ENCODE data around the gene KISS1.

The KISS1 gene

DNA sequence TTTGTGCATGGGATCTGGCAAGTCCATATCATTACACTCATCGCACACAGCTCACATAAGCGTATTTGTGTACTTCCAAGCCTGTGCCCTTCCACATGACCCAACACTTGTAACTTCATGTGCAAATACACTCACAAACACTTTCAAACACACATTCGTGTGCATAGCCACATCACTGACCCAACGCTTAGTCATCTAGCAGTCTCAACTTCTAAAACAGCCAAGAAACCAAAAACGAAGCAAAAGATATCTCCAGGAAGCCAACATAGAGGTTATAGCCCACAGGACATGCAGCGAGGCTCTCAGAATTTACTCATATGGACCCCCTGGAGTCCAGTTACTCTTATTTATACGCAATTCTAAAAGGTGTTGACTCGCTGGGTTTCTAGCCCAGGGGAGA, 28.4 kb upstream of the KISS1 start:
- Mint-ChIP-seq H3K36me3 (peaks cover 2% of the 10 kb centered on the region), H3K9me3 (no peaks in the 10 kb centered on the region)

GRCh38 chr1:204223129-204223860, 27.0 kb upstream of the KISS1 start:
- DNase-seq (ENCODE audit: low spot score in 2 of 2) = no peak

More for the DNA sequence above, 28.4 kb upstream of the KISS1 start:
- no peak overlapping the region for H3K27ac Mint-ChIP-seq
- no peaks in the 10 kb centered on the region for H3K4me1 Mint-ChIP-seq
- DNase-seq (ENCODE audit: low spot score in 2 of 2) = no peak
- no peak for ATAC-seq (ENCODE audit: low read depth)
- H3K27me3 Mint-ChIP-seq = peaks cover 7% of the 10 kb centered on the region
- no peak overlapping the region for H3K4me3 Mint-ChIP-seq

GRCh38 chr1:204222764-204223055, 26.4 kb upstream of the KISS1 start:
- Mint-ChIP-seq H3K27ac (no peak overlapping the region), H3K9me3 (no peaks in the 10 kb centered on the region)

More at GRCh38 chr1:204223129-204223860, 27.0 kb upstream of the KISS1 start:
- Mint-ChIP-seq H3K4me1 (no peaks in the 10 kb centered on the region), H3K4me3 (no peak overlapping the region), H3K27ac (no peak overlapping the region), H3K36me3 (peaks cover 2% of the 10 kb centered on the region), H3K27me3 (peaks cover 4% of the 10 kb centered on the region), H3K9me3 (no peaks in the 10 kb centered on the region)
- ATAC-seq (ENCODE audit: low read depth) = no peak

DNA sequence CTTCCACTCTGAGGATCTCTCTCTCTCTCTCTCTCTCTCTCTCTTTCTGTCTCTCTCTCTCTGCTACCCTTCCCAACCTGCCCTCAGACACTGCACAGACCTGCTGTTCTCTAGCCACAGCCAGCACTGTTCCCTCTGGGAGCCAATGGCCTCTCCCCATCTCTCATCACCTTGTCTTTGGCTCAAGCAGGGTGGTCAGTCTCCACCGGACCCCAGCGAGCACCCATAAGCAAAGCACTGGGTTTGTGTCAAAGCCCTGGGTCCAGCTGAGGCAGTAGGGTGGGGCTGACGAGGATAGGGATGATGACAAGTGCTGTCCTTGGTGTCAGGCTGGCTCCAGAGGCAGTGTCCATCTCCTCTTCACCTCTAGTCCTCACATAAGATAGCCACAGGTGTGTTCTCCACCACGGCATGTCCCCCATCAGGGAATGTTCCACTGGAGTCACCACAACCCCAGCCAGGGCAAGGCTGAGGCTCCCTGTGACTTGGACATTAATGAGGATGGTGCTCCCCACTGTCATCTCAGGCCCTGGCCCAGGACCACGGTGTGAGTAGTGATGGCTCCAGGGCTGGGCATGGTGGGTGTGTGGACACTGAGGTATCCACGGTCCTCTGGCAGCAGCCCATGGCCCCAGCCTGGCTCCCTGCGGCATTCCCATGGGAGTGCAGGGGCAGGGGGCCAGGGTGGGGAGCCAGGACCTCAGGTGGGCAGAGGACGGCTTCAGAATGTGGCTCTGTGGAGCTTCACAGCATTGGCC, 25.9 kb upstream of the KISS1 start:
- peaks cover 4% of the 10 kb centered on the region for H3K27me3 Mint-ChIP-seq
- no peak overlapping the region for H3K27ac Mint-ChIP-seq
- no peak for DNase-seq (ENCODE audit: low spot score in 2 of 2)
- peaks cover 2% of the 10 kb centered on the region for H3K36me3 Mint-ChIP-seq
- no peaks in the 10 kb centered on the region for H3K4me1 Mint-ChIP-seq
- H3K4me3 Mint-ChIP-seq = no peak overlapping the region
- no peaks in the 10 kb centered on the region for H3K9me3 Mint-ChIP-seq
- no peak for ATAC-seq (ENCODE audit: low read depth)

More at GRCh38 chr1:204222764-204223055, 26.4 kb upstream of the KISS1 start:
- Mint-ChIP-seq H3K4me3 (no peak overlapping the region), H3K27me3 (peaks cover 4% of the 10 kb centered on the region), H3K36me3 (peaks cover 2% of the 10 kb centered on the region), H3K4me1 (no peaks in the 10 kb centered on the region)
- ATAC-seq (ENCODE audit: low read depth) (no peak), DNase-seq (ENCODE audit: low spot score in 2 of 2) (no peak)

- peaks cover 4% of the 10 kb centered on the region for H3K27me3 Mint-ChIP-seq
- ATAC-seq (ENCODE audit: low read depth) (no peak), DNase-seq (ENCODE audit: low spot score in 2 of 2) (no peak)
- peaks cover 2% of the 10 kb centered on the region for H3K36me3 Mint-ChIP-seq
- no peak overlapping the region for H3K4me3 Mint-ChIP-seq
- H3K4me1 Mint-ChIP-seq = no peaks in the 10 kb centered on the region
- no peak overlapping the region for H3K27ac Mint-ChIP-seq
- H3K9me3 Mint-ChIP-seq = no peaks in the 10 kb centered on the region
Observed at GRCh38 chr1:204221271-204221670, 25.0 kb upstream of the KISS1 start.

DNA sequence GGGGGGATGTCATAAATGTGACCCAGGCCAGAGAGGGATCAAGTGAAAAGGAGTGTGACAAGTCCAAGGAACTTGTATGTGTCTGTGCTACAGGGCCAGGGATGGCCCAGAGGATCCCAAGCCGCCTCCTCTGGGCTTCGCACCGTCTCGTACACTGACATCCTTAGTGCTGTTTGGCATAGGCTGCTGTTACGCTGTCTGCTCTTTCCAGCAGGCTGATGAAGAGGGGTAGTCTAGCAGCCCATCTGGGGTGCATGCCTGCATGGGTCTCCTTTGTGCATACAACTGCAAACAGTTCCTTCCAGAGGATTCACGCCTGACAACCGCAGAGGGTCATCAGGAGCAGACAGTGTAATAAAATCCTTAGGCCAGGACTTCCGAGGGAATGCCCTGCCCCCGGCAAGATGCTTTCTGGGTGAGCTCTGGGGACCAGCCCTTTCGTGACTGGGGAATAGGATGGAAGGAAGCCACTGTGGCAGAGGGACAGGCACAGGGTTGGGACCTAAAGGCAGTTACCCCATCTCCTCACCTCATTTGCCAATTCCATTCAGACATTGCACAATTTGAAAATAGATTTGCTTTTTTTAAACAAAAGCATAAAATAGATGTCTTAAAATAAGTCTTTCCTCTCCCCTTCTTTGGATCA, 23.8 kb upstream of the KISS1 start:
- Mint-ChIP-seq H3K36me3 (peaks cover 2% of the 10 kb centered on the region), H3K4me1 (no peaks in the 10 kb centered on the region), H3K27me3 (peaks cover 6% of the 10 kb centered on the region), H3K9me3 (no peaks in the 10 kb centered on the region), H3K4me3 (no peak overlapping the region), H3K27ac (no peak overlapping the region)
- no peak for ATAC-seq (ENCODE audit: low read depth)
- DNase-seq (ENCODE audit: low spot score in 2 of 2) = no peak

DNA sequence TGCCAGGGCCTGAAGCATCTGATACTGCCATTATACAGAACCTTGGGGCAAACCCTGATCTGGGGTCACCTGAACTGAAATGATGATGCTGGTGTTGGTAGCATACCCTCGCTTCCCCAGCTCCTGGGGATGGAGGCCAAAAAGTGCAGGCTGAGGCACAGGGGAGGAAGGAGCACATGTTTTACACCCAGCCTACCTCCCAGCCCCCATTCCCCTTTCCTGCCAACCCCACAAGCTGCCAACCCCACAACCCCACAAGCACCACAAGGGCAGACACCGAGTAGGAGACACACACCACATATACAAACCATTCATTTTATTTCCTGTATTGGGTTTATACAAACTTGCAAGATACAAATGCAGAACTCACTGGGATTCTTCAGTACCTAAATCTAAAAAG, 22.3 kb upstream of the KISS1 start:
- Mint-ChIP-seq H3K4me1 (peaks cover 4% of the 10 kb centered on the region), H3K9me3 (no peaks in the 10 kb centered on the region), H3K27ac (no peak overlapping the region), H3K4me3 (no peak overlapping the region), H3K36me3 (peaks cover 2% of the 10 kb centered on the region), H3K27me3 (peaks cover 8% of the 10 kb centered on the region)
- ATAC-seq (ENCODE audit: low read depth) (no peak), DNase-seq (ENCODE audit: low spot score in 2 of 2) (no peak)

DNA sequence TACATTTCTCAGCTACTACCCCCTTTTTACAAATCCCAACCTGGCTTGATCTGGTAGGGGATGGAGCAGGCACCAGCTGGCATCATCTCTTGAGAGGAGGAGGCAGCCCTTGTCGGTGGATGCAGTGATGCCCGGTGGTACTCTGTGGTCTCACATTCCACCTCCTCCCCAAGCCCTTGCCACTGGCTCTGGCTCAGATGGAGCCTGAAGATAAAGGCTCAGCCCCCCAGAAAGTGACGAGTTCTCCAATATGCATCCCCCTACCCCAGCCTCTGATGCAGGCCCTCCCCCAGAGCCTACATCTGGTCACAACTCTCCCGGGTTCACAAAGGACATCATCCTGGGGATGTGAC, 21.3 kb upstream of the KISS1 start:
- Mint-ChIP-seq H3K4me1 (peaks cover 4% of the 10 kb centered on the region), H3K4me3 (no peak overlapping the region), H3K9me3 (no peaks in the 10 kb centered on the region), H3K27ac (no peak overlapping the region), H3K27me3 (peaks cover 8% of the 10 kb centered on the region), H3K36me3 (peaks cover 2% of the 10 kb centered on the region)
- ATAC-seq (ENCODE audit: low read depth) (no peak), DNase-seq (ENCODE audit: low spot score in 2 of 2) (no peak)

- H3K27me3 Mint-ChIP-seq = peaks cover 8% of the 10 kb centered on the region
- DNase-seq (ENCODE audit: low spot score in 2 of 2) (no peak), ATAC-seq (ENCODE audit: low read depth) (no peak)
- peaks cover 2% of the 10 kb centered on the region for H3K36me3 Mint-ChIP-seq
- no peaks in the 10 kb centered on the region for H3K9me3 Mint-ChIP-seq
- H3K27ac Mint-ChIP-seq = no peak overlapping the region
- no peak overlapping the region for H3K4me3 Mint-ChIP-seq
- peaks cover 4% of the 10 kb centered on the region for H3K4me1 Mint-ChIP-seq
Observed at GRCh38 chr1:204216880-204217647, 20.8 kb upstream of the KISS1 start.

- Mint-ChIP-seq H3K4me3 (no peak overlapping the region), H3K27me3 (peaks cover 6% of the 10 kb centered on the region), H3K36me3 (no peaks in the 10 kb centered on the region), H3K27ac (no peak overlapping the region), H3K4me1 (peaks cover 4% of the 10 kb centered on the region), H3K9me3 (no peaks in the 10 kb centered on the region)
- no peak for DNase-seq (ENCODE audit: low spot score in 2 of 2)
- no peak for ATAC-seq (ENCODE audit: low read depth)
Observed at GRCh38 chr1:204216236-204216635, 19.9 kb upstream of the KISS1 start.

GRCh38 chr1:204213668-204214662, 17.7 kb upstream of the KISS1 start, which contains the start of gene GOLT1A:
Gene GOLT1A, minus strand, starts transcription at chr1:204213988. Its CDS starts 82 bp downstream, at chr1:204213906.
- peak within 1 kb of the TSS; percentile 60 for H3K4me3 Mint-ChIP-seq
- H3K36me3 Mint-ChIP-seq = no peaks in the 10 kb centered on the region
- H3K27me3 Mint-ChIP-seq = peaks cover 7% of the 10 kb centered on the region
- no peaks in the 10 kb centered on the region for H3K9me3 Mint-ChIP-seq
- peaks cover 4% of the 10 kb centered on the region for H3K4me1 Mint-ChIP-seq
- ATAC-seq (ENCODE audit: low read depth) (peak; percentile 71), DNase-seq (ENCODE audit: low spot score in 2 of 2) (peak in 1 of 2 donors; percentile 14)
- no peak within 1 kb of the TSS for H3K27ac Mint-ChIP-seq

DNA sequence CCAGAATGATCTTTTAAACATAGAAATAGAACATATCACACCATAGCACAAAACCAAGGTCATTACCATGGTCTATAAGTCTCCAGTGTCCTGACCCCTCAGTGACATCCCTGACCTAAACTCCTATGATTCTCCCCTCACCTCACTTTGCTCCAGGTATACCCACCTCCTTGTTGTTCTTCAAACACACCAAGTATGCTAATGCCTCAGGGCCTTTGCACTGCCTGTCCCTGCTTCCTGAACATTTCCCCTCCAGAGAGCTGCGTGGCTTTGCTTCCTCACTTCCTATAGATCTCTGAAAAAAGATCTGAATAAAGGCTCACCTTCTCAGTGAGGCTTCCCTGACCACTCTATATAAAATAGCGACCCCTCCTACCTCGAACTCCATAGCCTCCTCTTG, 16.4 kb upstream of the KISS1 start:
- DNase-seq (ENCODE audit: low spot score in 2 of 2) (no peak), ATAC-seq (ENCODE audit: low read depth) (no peak)
- Mint-ChIP-seq H3K36me3 (no peaks in the 10 kb centered on the region), H3K9me3 (no peaks in the 10 kb centered on the region), H3K4me3 (no peak overlapping the region), H3K27ac (no peak overlapping the region), H3K4me1 (peaks cover 4% of the 10 kb centered on the region), H3K27me3 (peaks cover 7% of the 10 kb centered on the region)

DNA sequence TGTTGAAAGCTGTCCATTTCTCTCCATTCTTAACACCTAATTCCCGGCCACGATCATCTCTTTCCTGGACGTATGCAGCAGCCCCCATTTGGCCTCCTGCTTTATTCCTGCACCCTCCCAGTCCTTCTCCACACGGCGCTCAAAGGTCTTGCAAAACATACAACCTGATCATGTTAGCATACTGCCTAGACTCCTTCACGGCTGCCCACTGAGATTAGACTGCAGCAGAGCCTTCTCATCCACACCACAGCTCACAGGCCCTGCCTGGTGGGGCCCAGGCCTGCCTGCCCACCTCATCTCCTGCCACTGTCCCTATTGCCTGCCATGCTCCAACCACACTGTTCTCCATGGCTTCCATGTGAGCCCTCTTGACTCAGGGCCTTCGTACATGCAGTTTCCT, 14.8 kb upstream of the KISS1 start:
- Mint-ChIP-seq H3K36me3 (no peaks in the 10 kb centered on the region), H3K27me3 (peaks cover 15% of the 10 kb centered on the region), H3K27ac (no peak overlapping the region), H3K4me3 (no peak overlapping the region), H3K4me1 (peaks cover 4% of the 10 kb centered on the region), H3K9me3 (no peaks in the 10 kb centered on the region)
- no peak for ATAC-seq (ENCODE audit: low read depth)
- DNase-seq (ENCODE audit: low spot score in 2 of 2) = no peak

All from memory B cell (primary cell).